Urinary bladder (tissue), 4 donors: ENCODE data around the gene TXLNB. TPM values are rescaled to one million over a fixed set of nuclear protein-coding genes. Genes with fewer than 3 reads are reported as not detected.
A peak's percentile ranks its signal among the peaks of the same experiment; 100 is the strongest.

ENCODE experiments used
- DNase-seq: peaks from one replicate; pipeline ENCODE4 v3.0.0-alpha.2; 2015; ENCODE audit errors: extremely low spot score
- H3K27ac ChIP-seq: one replicate; pipeline ENCODE4 v1.5.1; 2013; ENCODE audit warnings: low read depth, mild to moderate bottlenecking, moderate library complexity
- H3K36me3 ChIP-seq: one replicate; pipeline ENCODE4 v1.6.1; 2013; ENCODE audit warnings: mild to moderate bottlenecking, moderate library complexity; ENCODE audit not compliant: insufficient read depth
- H3K4me1 ChIP-seq: one replicate; pipeline ENCODE4 v1.6.1; 2013; ENCODE audit warnings: mild to moderate bottlenecking, moderate library complexity; ENCODE audit not compliant: insufficient read depth
- H3K4me3 ChIP-seq: one replicate; pipeline ENCODE4 v1.5.1; 2013; ENCODE audit warnings: low read depth, low read length
- WGBS: extraction: QIAGEN DNeasy Blood & Tissue Kit; methylation state at CpG from one replicate; pipeline ENCODE4 v1.1.7; 2013; 5-methylcytosine and 5-hydroxymethylcytosine counted together
- polyA plus RNA-seq: library from polyadenylated mRNA; stranded (reverse); fragments of 200-250 nt; gene quantifications from one replicate; pipeline ENCODE4 v1.2.3, GENCODE V29; 2013
- total RNA-seq: library from RNA; depleted of rRNA; stranded (reverse); fragments of >200 nt; gene quantifications from one replicate; pipeline ENCODE4 v1.2.3, GENCODE V29; 2014
- donor health status: healthy with polysubstance abuse.
- donor health status: healthy.

The TXLNB gene
- total and polyA plus RNA-seq, 2 donors, result 0.58 to 8.0 TPM

GRCh38 chr6:139325125-139325524 is 33.3 kb upstream of the TXLNB start:
- Histone ChIP-seq H3K27ac (no peak overlapping the region), H3K4me3 (no peak overlapping the region), H3K36me3 (no peaks in the 10 kb centered on the region), H3K4me1 (no peaks in the 10 kb centered on the region)
- no peak for DNase-seq

- WGBS, result 21% methylated on average over 1 of the region's 1 CpG
- H3K36me3 ChIP-seq, result no peaks in the 10 kb centered on the region
- no peak overlapping the region for H3K27ac ChIP-seq
- H3K4me1 ChIP-seq, result no peaks in the 10 kb centered on the region
- no peak for DNase-seq
- no peak overlapping the region for H3K4me3 ChIP-seq
These were observed 32.4 kb upstream of the TXLNB start for GRCh38 chr6:139324301-139324555.

GRCh38 chr6:139323511-139324300 is 31.9 kb upstream of the TXLNB start:
- DNase-seq, result peak; percentile 18
- Histone ChIP-seq H3K36me3 (no peaks in the 10 kb centered on the region), H3K27ac (no peak overlapping the region), H3K4me1 (no peaks in the 10 kb centered on the region), H3K4me3 (peak overlapping the region; percentile 18)
- WGBS, result 37% methylated on average over 21 of the region's 21 CpGs

GRCh38 chr6:139320081-139320480 is 28.3 kb upstream of the TXLNB start:
- no peak for DNase-seq
- no peaks in the 10 kb centered on the region for H3K4me1 ChIP-seq
- 70% methylated on average over 2 of the region's 2 CpGs for WGBS
- no peak overlapping the region for H3K4me3 ChIP-seq
- no peak overlapping the region for H3K27ac ChIP-seq
- H3K36me3 ChIP-seq, result no peaks in the 10 kb centered on the region

GRCh38 chr6:139316622-139317317 is 25.0 kb upstream of the TXLNB start:
- H3K4me3 ChIP-seq, result no peak overlapping the region
- WGBS, result 89% methylated on average over 2 of the region's 2 CpGs
- no peaks in the 10 kb centered on the region for H3K36me3 ChIP-seq
- no peaks in the 10 kb centered on the region for H3K4me1 ChIP-seq
- no peak overlapping the region for H3K27ac ChIP-seq
- DNase-seq, result no peak

- Histone ChIP-seq H3K4me3 (no peak overlapping the region), H3K27ac (no peak overlapping the region), H3K36me3 (no peaks in the 10 kb centered on the region), H3K4me1 (no peaks in the 10 kb centered on the region)
- no peak for DNase-seq
- 55% methylated on average over 6 of the region's 6 CpGs for WGBS
These were observed 22.2 kb upstream of the TXLNB start for GRCh38 chr6:139313784-139314545.

- H3K4me3 ChIP-seq, result no peak overlapping the region
- 96% methylated on average over 7 of the region's 7 CpGs for WGBS
- no peak overlapping the region for H3K27ac ChIP-seq
- no peaks in the 10 kb centered on the region for H3K4me1 ChIP-seq
- no peaks in the 10 kb centered on the region for H3K36me3 ChIP-seq
- no peak for DNase-seq
These were observed 21.4 kb upstream of the TXLNB start for GRCh38 chr6:139313229-139313628.

GRCh38 chr6:139311831-139312230 is 20.0 kb upstream of the TXLNB start:
- no peaks in the 10 kb centered on the region for H3K36me3 ChIP-seq
- H3K27ac ChIP-seq, result no peak overlapping the region
- DNase-seq, result no peak
- H3K4me3 ChIP-seq, result no peak overlapping the region
- H3K4me1 ChIP-seq, result no peaks in the 10 kb centered on the region
- 87% methylated on average over 2 of the region's 2 CpGs for WGBS

GRCh38 chr6:139308936-139309603 is 17.3 kb upstream of the TXLNB start:
- 93% methylated on average over 2 of the region's 2 CpGs for WGBS
- no peaks in the 10 kb centered on the region for H3K36me3 ChIP-seq
- no peaks in the 10 kb centered on the region for H3K4me1 ChIP-seq
- no peak overlapping the region for H3K4me3 ChIP-seq
- H3K27ac ChIP-seq, result no peak overlapping the region
- DNase-seq, result no peak

- no peaks in the 10 kb centered on the region for H3K36me3 ChIP-seq
- H3K27ac ChIP-seq, result no peak overlapping the region
- no peaks in the 10 kb centered on the region for H3K4me1 ChIP-seq
- DNase-seq, result no peak
- 79% methylated on average over 5 of the region's 5 CpGs for WGBS
- no peak overlapping the region for H3K4me3 ChIP-seq
These were observed 16.6 kb upstream of the TXLNB start for GRCh38 chr6:139308286-139308916.

- Histone ChIP-seq H3K4me3 (no peak overlapping the region), H3K36me3 (no peaks in the 10 kb centered on the region), H3K27ac (no peak overlapping the region), H3K4me1 (no peaks in the 10 kb centered on the region)
- 60% methylated on average over 3 of the region's 3 CpGs for whole genome bisulfite sequencing
- DNase-seq, result no peak
These were observed 14.6 kb upstream of the TXLNB start for GRCh38 chr6:139306291-139306981.

- 87% methylated on average over 2 of the region's 2 CpGs for WGBS
- Histone ChIP-seq H3K27ac (no peak overlapping the region), H3K4me3 (no peak overlapping the region)
These were observed 11.4 kb upstream of the TXLNB start for GRCh38 chr6:139303185-139303584.

GRCh38 chr6:139297921-139298320 is 6.1 kb upstream of the TXLNB start:
- no peaks in the 10 kb centered on the region for H3K36me3 ChIP-seq
- no peak for DNase-seq
- H3K27ac ChIP-seq, result no peak overlapping the region
- H3K4me3 ChIP-seq, result no peak overlapping the region
- H3K4me1 ChIP-seq, result no peaks in the 10 kb centered on the region

More at GRCh38 chr6:139303185-139303584, 11.4 kb upstream of the TXLNB start:
- DNase-seq, result no peak
- H3K36me3 ChIP-seq, result no peaks in the 10 kb centered on the region
- no peaks in the 10 kb centered on the region for H3K4me1 ChIP-seq
